ENCODE results near the gene JAG1. TPM values are rescaled to one million over a fixed set of nuclear protein-coding genes. Genes with fewer than 3 reads are reported as not detected.

Gene JAG1
- total and polyA plus RNA-seq, 2 experiments from 2014 or later: 18.3 to 53.2 TPM

DNA sequence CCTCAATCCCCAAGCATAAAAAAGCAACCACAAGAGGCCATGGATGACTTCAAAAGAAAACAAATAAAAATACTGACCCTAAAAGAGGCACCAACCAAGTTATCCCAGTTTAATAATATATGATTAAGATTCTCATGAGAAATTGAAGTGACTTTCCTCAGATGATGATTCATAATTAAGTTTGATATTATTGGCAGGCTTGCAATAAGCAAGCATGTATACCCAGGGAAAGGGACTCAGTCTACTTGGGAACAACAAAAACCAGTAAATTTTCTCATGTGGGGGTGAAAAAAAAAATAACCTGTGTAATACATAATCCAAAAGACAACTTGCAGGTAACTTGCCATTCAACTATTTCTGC lies 19.6 kb downstream of the JAG1 start:
- no peak for DNase-seq (ENCODE audit: low read depth in 1 of 2, low spot score in 1 of 2)
- Histone ChIP-seq H3K36me3 (peaks cover 29% of the 10 kb centered on the region), H3K9me3 (ENCODE audit: low read depth) (no peaks in the 10 kb centered on the region), H3K4me3 (no peak overlapping the region), H3K27me3 (no peaks in the 10 kb centered on the region), H3K4me1 (ENCODE audit: low read depth) (peaks cover 59% of the 10 kb centered on the region), H3K27ac (peak overlapping the region; percentile 89)
- TF ChIP-seq, protein P1, sequence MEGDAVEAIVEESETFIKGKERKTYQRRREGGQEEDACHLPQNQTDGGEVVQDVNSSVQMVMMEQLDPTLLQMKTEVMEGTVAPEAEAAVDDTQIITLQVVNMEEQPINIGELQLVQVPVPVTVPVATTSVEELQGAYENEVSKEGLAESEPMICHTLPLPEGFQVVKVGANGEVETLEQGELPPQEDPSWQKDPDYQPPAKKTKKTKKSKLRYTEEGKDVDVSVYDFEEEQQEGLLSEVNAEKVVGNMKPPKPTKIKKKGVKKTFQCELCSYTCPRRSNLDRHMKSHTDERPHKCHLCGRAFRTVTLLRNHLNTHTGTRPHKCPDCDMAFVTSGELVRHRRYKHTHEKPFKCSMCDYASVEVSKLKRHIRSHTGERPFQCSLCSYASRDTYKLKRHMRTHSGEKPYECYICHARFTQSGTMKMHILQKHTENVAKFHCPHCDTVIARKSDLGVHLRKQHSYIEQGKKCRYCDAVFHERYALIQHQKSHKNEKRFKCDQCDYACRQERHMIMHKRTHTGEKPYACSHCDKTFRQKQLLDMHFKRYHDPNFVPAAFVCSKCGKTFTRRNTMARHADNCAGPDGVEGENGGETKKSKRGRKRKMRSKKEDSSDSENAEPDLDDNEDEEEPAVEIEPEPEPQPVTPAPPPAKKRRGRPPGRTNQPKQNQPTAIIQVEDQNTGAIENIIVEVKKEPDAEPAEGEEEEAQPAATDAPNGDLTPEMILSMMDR (IDR thresholded peaks at IDR 0.05; ENCODE audit: low read depth, low read length): no peak

DNA sequence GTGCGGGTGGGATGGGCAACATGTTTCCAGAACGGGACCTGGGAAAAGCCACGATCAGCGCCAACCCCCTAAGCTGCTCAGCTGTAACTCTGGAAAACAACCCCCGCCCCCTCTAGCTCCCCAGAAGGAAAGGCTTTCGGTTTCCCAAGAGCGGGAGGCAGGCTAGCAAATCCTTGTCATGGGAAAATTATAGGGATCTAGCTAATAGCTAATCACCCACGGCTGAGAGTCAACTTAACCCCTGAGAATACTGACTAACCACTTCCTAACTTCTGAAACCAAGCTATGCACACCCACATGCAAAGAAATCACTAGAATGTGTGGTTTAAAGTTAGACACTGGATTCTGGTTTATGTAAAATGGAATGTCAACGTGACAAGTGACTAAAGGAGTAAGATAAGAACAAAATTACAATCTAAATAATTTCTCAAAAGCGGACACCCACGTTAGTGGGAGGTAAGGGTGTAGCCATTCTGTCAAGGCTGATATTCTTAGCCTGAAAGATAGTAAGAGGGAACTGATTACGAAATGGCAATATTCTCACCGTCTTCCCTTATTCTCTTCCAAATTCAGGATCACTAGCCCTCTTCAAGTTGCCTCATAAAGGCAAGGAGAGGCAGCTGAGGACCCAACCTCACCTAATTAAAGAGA lies 20.1 kb downstream of the JAG1 start:
- Histone ChIP-seq H3K4me1 (ENCODE audit: low read depth) (peaks cover 59% of the 10 kb centered on the region), H3K27ac (peak overlapping the region; percentile 89), H3K4me3 (no peak overlapping the region), H3K27me3 (no peaks in the 10 kb centered on the region), H3K36me3 (peaks cover 34% of the 10 kb centered on the region), H3K9me3 (ENCODE audit: low read depth) (no peaks in the 10 kb centered on the region)
- DNase-seq (ENCODE audit: low read depth in 1 of 2, low spot score in 1 of 2): peak; percentile 45 to 79
- TF ChIP-seq, protein P1 (IDR thresholded peaks at IDR 0.05; ENCODE audit: low read depth, low read length): no peak

DNA sequence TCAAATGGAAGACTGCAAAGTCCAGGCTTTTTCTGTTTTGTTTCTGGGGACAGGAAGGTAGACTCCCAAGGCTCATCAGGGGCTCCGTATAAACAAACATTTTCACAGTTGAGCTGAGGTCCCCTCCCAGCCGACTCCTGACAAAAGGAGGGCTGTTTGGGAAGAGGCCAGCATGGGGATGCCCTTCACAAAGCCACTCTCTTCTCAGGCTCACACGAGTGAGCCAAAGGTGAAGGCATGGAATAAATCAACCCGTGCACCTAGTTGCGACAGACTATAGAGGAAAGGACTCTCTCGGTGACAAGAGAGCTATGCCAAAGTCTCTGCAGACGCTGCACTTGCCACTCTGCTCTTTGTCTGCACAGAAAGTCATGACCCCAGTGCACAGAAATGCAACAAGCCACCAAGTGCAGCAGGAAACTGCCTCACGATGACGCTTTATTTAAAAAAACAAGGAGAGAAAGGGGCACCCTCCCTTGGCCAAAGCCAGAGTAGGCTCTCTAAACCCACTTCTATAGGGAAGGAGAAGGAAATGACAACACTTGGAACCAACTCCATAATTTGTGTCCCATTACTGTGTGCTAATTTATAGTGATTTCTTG lies 21.0 kb downstream of the JAG1 start:
- TF ChIP-seq, protein P1 (IDR thresholded peaks at IDR 0.05; ENCODE audit: low read depth, low read length): no peak
- Histone ChIP-seq H3K27ac (peak overlapping the region; percentile 89), H3K4me1 (ENCODE audit: low read depth) (peaks cover 55% of the 10 kb centered on the region), H3K9me3 (ENCODE audit: low read depth) (no peaks in the 10 kb centered on the region), H3K4me3 (no peak overlapping the region), H3K27me3 (no peaks in the 10 kb centered on the region), H3K36me3 (peaks cover 36% of the 10 kb centered on the region)
- peak in 1 of 2 donors; percentile 63 for DNase-seq (ENCODE audit: low read depth in 1 of 2, low spot score in 1 of 2)

DNA sequence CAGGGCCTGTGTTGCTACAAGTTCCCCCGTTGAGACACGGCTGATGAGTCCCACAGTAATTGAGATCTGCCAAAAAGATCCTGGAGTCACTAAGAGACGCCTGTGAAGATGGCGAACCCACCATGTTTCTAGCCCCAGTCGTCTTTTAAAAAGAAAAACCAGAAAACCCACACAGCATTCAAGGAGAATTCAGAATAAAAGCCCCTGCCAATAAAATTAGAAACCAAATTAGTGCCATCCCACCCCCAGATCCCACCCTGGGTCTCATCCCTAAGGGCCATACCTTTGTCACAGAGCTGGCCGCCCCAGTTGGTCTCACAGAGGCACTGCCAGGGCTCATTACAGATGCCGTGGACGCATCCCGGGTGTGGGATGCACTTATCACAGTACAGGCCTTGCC lies 21.6 kb downstream of the JAG1 start:
- Histone ChIP-seq H3K36me3 (peaks cover 32% of the 10 kb centered on the region), H3K4me3 (no peak overlapping the region), H3K27me3 (no peaks in the 10 kb centered on the region), H3K9me3 (ENCODE audit: low read depth) (no peaks in the 10 kb centered on the region), H3K27ac (peak overlapping the region; percentile 89), H3K4me1 (ENCODE audit: low read depth) (peaks cover 55% of the 10 kb centered on the region)
- TF ChIP-seq, protein P1 (IDR thresholded peaks at IDR 0.05; ENCODE audit: low read depth, low read length): no peak
- DNase-seq (ENCODE audit: low read depth in 1 of 2, low spot score in 1 of 2): no peak

DNA sequence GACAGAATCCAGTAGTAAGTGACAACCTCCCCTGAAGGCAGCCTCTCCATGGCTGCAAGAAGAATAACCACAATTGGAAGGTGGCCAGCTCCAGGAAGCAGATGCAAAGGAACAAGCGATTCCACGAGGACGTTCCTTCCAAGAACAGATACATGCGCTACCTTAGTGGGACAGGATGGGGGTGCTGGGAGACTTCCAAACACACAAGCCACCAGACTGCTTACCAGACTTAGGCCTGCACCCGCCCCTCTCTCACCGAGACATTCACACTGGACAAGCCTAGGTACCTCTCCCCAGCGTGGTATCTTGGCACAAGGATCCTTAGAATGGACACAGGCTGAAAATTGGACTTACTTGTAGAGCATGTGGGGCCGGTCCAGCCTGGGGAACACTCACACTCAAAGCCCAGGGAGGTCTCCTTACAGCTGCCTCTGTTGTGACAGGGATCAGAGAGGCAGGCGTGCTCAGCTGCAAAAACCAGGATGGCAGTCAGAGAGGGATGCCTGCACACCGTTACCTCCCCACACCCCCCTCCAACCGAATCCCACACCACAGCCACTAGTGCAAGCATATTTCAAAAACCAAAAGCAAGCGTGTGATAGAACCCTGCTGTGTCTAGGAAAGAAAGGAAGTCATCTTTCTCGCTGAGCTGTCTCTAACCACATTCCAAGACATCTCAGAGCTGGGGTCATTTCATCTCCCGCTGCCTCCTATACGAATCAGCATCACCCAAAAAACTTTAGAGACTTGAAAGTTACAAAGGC lies 22.4 kb downstream of the JAG1 start:
- no peaks in the 10 kb centered on the region for H3K27me3 ChIP-seq
- peaks cover 33% of the 10 kb centered on the region for H3K36me3 ChIP-seq
- H3K9me3 ChIP-seq (ENCODE audit: low read depth): no peaks in the 10 kb centered on the region
- H3K4me3 ChIP-seq: no peak overlapping the region
- peaks cover 55% of the 10 kb centered on the region for H3K4me1 ChIP-seq (ENCODE audit: low read depth)
- H3K27ac ChIP-seq: peak overlapping the region; percentile 89
- peak in 1 of 2 donors; percentile 79 for DNase-seq (ENCODE audit: low read depth in 1 of 2, low spot score in 1 of 2)
- TF ChIP-seq, protein P1 (IDR thresholded peaks at IDR 0.05; ENCODE audit: low read depth, low read length): no peak

All from cardiac muscle cell (in vitro differentiated cells and primary cell).